ENCODE data around the gene TAB2. TPM values are rescaled to one million over a fixed set of nuclear protein-coding genes. Genes with fewer than 3 reads are reported as not detected.

Gene TAB2
- total and polyA plus RNA-seq, 7 donors = 33.4 to 149 (median 100) TPM

DNA sequence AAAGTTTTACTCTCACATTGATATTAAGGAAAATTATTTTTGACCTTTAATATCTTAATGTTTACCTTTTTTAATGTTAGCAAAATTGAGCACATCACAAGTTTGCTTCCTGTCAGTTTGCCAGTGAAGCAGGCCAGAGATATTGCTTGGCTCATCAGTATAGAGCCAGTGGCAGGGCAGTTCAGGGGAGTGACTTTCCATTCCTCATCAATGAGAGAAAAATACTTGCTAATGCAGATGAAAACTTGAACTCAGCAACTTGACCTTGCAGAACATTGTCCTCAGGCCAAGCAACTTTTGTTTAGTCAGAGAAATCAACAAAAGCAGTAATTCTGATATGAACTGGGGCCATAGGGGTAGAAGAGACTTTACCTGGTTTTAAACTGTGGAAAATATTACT, 6.9 kb downstream of the TAB2 start:
- no peak for DNase-seq
- peak overlapping the region in 3 of 4 donors; percentile 19 to 99 (median 99) for H3K27ac ChIP-seq
- TF ChIP-seq, protein P1, sequence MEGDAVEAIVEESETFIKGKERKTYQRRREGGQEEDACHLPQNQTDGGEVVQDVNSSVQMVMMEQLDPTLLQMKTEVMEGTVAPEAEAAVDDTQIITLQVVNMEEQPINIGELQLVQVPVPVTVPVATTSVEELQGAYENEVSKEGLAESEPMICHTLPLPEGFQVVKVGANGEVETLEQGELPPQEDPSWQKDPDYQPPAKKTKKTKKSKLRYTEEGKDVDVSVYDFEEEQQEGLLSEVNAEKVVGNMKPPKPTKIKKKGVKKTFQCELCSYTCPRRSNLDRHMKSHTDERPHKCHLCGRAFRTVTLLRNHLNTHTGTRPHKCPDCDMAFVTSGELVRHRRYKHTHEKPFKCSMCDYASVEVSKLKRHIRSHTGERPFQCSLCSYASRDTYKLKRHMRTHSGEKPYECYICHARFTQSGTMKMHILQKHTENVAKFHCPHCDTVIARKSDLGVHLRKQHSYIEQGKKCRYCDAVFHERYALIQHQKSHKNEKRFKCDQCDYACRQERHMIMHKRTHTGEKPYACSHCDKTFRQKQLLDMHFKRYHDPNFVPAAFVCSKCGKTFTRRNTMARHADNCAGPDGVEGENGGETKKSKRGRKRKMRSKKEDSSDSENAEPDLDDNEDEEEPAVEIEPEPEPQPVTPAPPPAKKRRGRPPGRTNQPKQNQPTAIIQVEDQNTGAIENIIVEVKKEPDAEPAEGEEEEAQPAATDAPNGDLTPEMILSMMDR (IDR thresholded peaks at IDR 0.05) = no peak
- TF ChIP-seq POLR2AphosphoS5 (IDR thresholded peaks at IDR 0.05) = no peak
- TF ChIP-seq POLR2A (IDR thresholded peaks at IDR 0.05) = no peak
- no peak for TF ChIP-seq EP300 (IDR thresholded peaks at IDR 0.05)
- H3K36me3 ChIP-seq = no peaks in the 10 kb centered on the region
- intact Hi-C loops (cut with DNase I) = no loop called here
- H3K4me3 ChIP-seq = no peak overlapping the region
- no peaks in the 10 kb centered on the region for H3K9me3 ChIP-seq
- peaks cover 0 to 97% (median 82%) of the 10 kb centered on the region in 4 donors for H3K4me1 ChIP-seq
- H3K27me3 ChIP-seq = no peaks in the 10 kb centered on the region

DNA sequence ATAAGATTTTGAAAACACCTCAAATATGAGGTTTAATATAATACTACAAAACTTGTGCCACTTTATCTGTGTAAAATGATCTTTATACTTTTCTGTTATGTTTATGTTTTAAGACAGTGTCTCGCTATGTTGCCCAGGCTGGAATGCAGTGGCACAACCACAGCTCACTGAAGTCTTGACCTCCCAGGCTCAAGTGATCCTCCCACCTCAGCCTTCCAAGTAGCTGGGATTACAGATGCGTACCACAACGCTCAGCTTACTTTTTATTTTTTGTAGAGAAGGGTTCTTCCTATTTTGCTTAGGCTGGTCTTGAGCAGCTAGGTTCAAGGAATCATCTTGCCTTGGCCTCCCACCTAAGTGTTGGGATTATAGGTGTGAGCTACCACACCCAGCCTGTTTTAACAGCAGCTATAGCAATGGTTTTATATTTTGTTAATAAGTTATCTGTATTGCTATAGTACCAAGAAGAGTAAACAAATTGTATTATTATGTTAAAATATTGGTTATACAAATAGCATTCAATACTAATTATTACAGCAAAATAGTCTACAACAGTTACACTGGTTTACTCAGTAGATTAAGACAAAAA, 8.2 kb downstream of the TAB2 start:
- Histone ChIP-seq H3K4me3 (no peak overlapping the region), H3K36me3 (no peaks in the 10 kb centered on the region), H3K9me3 (no peaks in the 10 kb centered on the region), H3K27ac (peak overlapping the region in 2 of 4 donors; percentile 9 to 99), H3K27me3 (no peaks in the 10 kb centered on the region), H3K4me1 (peaks cover 0 to 97% (median 81%) of the 10 kb centered on the region in 4 donors)
- TF ChIP-seq EP300 (IDR thresholded peaks at IDR 0.05) (no peak), POLR2AphosphoS5 (IDR thresholded peaks at IDR 0.05) (no peak), POLR2A (IDR thresholded peaks at IDR 0.05) (no peak)
- TF ChIP-seq, protein P1 (IDR thresholded peaks at IDR 0.05) = no peak
- intact Hi-C loops (cut with DNase I) = no loop called here
- 67 to 89% methylated on average over 3 of the region's 3 CpGs for WGBS, 2 donors
- no peak for DNase-seq

DNA sequence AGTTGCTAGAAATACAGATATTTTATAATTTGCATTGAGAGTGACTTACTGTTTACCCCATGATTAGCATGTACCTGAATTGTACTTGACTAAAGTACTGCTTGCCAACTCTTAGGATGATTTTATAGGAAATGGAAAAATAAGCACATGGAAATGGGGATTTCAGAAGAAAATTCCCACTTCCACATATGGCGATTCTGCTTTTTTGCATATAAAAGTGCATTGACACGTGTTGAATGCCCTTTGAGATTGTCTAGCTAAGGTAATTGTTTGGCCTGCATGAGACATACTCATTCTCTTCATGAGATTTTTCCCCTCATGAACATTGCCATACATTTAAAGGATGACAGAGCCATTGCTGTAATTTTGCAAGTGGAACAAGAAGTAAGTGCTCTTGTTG, 10.1 kb downstream of the TAB2 start:
- Histone ChIP-seq H3K9me3 (no peaks in the 10 kb centered on the region), H3K4me3 (no peak overlapping the region), H3K27me3 (no peaks in the 10 kb centered on the region), H3K4me1 (peaks cover 0 to 97% (median 83%) of the 10 kb centered on the region in 4 donors), H3K36me3 (no peaks in the 10 kb centered on the region), H3K27ac (no peak overlapping the region)
- intact Hi-C loops (cut with DNase I) = no loop called here
- DNase-seq = no peak
- TF ChIP-seq POLR2A (IDR thresholded peaks at IDR 0.05) (no peak), POLR2AphosphoS5 (IDR thresholded peaks at IDR 0.05) (no peak), EP300 (IDR thresholded peaks at IDR 0.05) (no peak)
- TF ChIP-seq, protein P1 (IDR thresholded peaks at IDR 0.05) = no peak
- 78 to 84% methylated on average over 2 of the region's 2 CpGs for WGBS, 2 donors

DNA sequence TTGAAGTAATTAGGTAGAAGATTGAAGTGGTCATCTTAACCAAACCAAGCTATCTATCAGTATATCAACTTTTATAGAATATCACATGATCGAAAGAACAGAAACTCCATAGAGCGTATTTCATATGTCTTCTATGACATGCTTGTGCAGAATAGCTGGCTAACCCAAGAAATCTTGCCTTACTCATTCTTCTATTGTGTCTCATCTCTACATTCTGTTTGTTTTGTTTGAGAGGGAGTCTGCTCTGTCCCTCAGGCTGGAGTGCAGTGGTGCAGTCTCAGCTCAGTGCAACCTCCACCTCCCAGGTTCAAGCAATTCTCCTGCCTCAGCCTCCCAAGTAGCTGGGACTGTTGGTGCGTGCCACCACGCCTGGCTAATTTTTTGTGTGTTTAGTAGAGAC, 10.6 kb downstream of the TAB2 start:
- intact Hi-C loops (cut with DNase I) = no loop called here
- WGBS, 2 donors = 95 to 97% methylated on average over 4 of the region's 4 CpGs

More for the DNA sequence above, 10.6 kb downstream of the TAB2 start:
- Histone ChIP-seq H3K27me3 (no peaks in the 10 kb centered on the region), H3K4me1 (peaks cover 0 to 97% (median 85%) of the 10 kb centered on the region in 4 donors), H3K27ac (no peak overlapping the region), H3K4me3 (no peak overlapping the region), H3K9me3 (no peaks in the 10 kb centered on the region), H3K36me3 (no peaks in the 10 kb centered on the region)
- TF ChIP-seq POLR2AphosphoS5 (IDR thresholded peaks at IDR 0.05) (no peak), POLR2A (IDR thresholded peaks at IDR 0.05) (no peak), EP300 (IDR thresholded peaks at IDR 0.05) (no peak)
- TF ChIP-seq, protein P1 (IDR thresholded peaks at IDR 0.05) = no peak
- no peak for DNase-seq
